ENCODE results near the gene PELI1.

PELI1 gene

GRCh38 chr2:64186699-64187605 is 42.7 kb upstream of the PELI1 start:
- H3K4me3 ChIP-seq (ENCODE audit: low read depth, low read length), result no peak overlapping the region
- in situ Hi-C loops (cut with HindIII; ENCODE audit: low sequenced_read_pairs), result no loop called here
- no peak for DNase-seq (ENCODE audit: low read depth, low spot score)
- TF ChIP-seq, protein P1, sequence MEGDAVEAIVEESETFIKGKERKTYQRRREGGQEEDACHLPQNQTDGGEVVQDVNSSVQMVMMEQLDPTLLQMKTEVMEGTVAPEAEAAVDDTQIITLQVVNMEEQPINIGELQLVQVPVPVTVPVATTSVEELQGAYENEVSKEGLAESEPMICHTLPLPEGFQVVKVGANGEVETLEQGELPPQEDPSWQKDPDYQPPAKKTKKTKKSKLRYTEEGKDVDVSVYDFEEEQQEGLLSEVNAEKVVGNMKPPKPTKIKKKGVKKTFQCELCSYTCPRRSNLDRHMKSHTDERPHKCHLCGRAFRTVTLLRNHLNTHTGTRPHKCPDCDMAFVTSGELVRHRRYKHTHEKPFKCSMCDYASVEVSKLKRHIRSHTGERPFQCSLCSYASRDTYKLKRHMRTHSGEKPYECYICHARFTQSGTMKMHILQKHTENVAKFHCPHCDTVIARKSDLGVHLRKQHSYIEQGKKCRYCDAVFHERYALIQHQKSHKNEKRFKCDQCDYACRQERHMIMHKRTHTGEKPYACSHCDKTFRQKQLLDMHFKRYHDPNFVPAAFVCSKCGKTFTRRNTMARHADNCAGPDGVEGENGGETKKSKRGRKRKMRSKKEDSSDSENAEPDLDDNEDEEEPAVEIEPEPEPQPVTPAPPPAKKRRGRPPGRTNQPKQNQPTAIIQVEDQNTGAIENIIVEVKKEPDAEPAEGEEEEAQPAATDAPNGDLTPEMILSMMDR (IDR thresholded peaks at IDR 0.05; ENCODE audit: low read depth, low read length), result no peak

- peak; percentile 9 for DNase-seq (ENCODE audit: low read depth, low spot score)
- in situ Hi-C loops (cut with HindIII; ENCODE audit: low sequenced_read_pairs), result no loop called here
Measured at GRCh38 chr2:64179582-64180321, 35.5 kb upstream of the PELI1 start.

GRCh38 chr2:64177315-64177714 is 33.1 kb upstream of the PELI1 start:
- in situ Hi-C loops (cut with HindIII; ENCODE audit: low sequenced_read_pairs), result no loop called here
- DNase-seq (ENCODE audit: low read depth, low spot score), result no peak
- H3K4me3 ChIP-seq (ENCODE audit: low read depth, low read length), result no peak overlapping the region
- TF ChIP-seq, protein P1 (IDR thresholded peaks at IDR 0.05; ENCODE audit: low read depth, low read length), result no peak

More at GRCh38 chr2:64179582-64180321, 35.5 kb upstream of the PELI1 start:
- H3K4me3 ChIP-seq (ENCODE audit: low read depth, low read length), result no peak overlapping the region
- TF ChIP-seq, protein P1 (IDR thresholded peaks at IDR 0.05; ENCODE audit: low read depth, low read length), result no peak

GRCh38 chr2:64175419-64176197 is 31.4 kb upstream of the PELI1 start:
- in situ Hi-C loops (cut with HindIII; ENCODE audit: low sequenced_read_pairs), result no loop called here
- H3K4me3 ChIP-seq (ENCODE audit: low read depth, low read length), result no peak overlapping the region
- no peak for DNase-seq (ENCODE audit: low read depth, low spot score)
- TF ChIP-seq, protein P1 (IDR thresholded peaks at IDR 0.05; ENCODE audit: low read depth, low read length), result no peak

GRCh38 chr2:64173156-64174135 is 29.2 kb upstream of the PELI1 start:
- in situ Hi-C loops (cut with HindIII; ENCODE audit: low sequenced_read_pairs), result no loop called here
- DNase-seq (ENCODE audit: low read depth, low spot score), result no peak
- TF ChIP-seq, protein P1 (IDR thresholded peaks at IDR 0.05; ENCODE audit: low read depth, low read length), result no peak
- H3K4me3 ChIP-seq (ENCODE audit: low read depth, low read length), result no peak overlapping the region
